Activated CD8-positive, alpha-beta T cell treated with anti-CD3 and anti-CD28 coated beads for 36 hours (primary cell): Measurements from ENCODE around the gene PLA2G4E. TPM values are rescaled to one million over a fixed set of nuclear protein-coding genes. Genes with fewer than 3 reads are reported as not detected.

Experiments used
- ATAC-seq: fragments of 200-7000 bp; cut with Tn5 transposase; one replicate; pipeline ENCODE4 v1.10.0; 2021; ENCODE audit warnings: mild to moderate bottlenecking, moderate library complexity
- CTCF ChIA-PET: fragments of 350-600 bp; sonication (Branson Sonifier 250); formaldehyde crosslinking; loops from one replicate; lab custom pipeline; 2021; ENCODE audit warnings: antibody characterized with exemption; lab: Charles Lee
- POLR2A ChIA-PET: fragments of 350-600 bp; sonication (Branson Sonifier 250); formaldehyde crosslinking; loops from one replicate; lab custom pipeline; 2021; ENCODE audit warnings: antibody characterized with exemption; lab: Charles Lee
- DNase-seq: peaks from one replicate; pipeline ENCODE4 v3.0.0-alpha.2; 2020
- H3K27ac Mint-ChIP-seq: one replicate; pipeline ENCODE4 v1.8.0; 2021; ENCODE audit warnings: mild to moderate bottlenecking, mixed read lengths
- H3K27me3 Mint-ChIP-seq: one replicate; pipeline ENCODE4 v1.8.0; 2021; ENCODE audit warnings: mixed read lengths
- H3K36me3 Mint-ChIP-seq: one replicate; pipeline ENCODE4 v1.8.0; 2021; ENCODE audit warnings: low read depth, mixed read lengths
- H3K4me1 Mint-ChIP-seq: one replicate; pipeline ENCODE4 v1.8.0; 2021; ENCODE audit warnings: low read depth, mixed read lengths
- H3K4me3 Mint-ChIP-seq: one replicate; pipeline ENCODE4 v1.8.0; 2021; ENCODE audit warnings: mild to moderate bottlenecking, moderate library complexity, mixed read lengths
- H3K9me3 Mint-ChIP-seq: one replicate; pipeline ENCODE4 v1.8.0; 2021; ENCODE audit warnings: mixed read lengths
- CTCF ChIP-seq: fragments of 200-600 bp; IDR thresholded peaks from one replicate; pipeline ENCODE4 v1.8.0; 2022; ENCODE audit warnings: antibody characterized with exemption, mild to moderate bottlenecking
- intact Hi-C: fragments of 100-400 bp; cut with micrococcal nuclease; formaldehyde crosslinking; loops from one replicate; pipeline ENCODE4 v1.10.0; 2022
- total RNA-seq, 2 experiments: library from RNA; stranded (reverse); gene quantifications; one replicate each; pipeline ENCODE4 v1.2.3, GENCODE V29; 2021

Gene PLA2G4E
- total RNA-seq, 2 experiments from 2014 or later, result not detected

- ChIA-PET POLR2A (no interaction called here), CTCF (interaction anchor here (1.2 kb wide), 1 partner anchor 23 kb away, joined by 7 read pairs; no protein-coding TSS in a partner anchor)
- H3K27ac Mint-ChIP-seq, result no peak overlapping the region
- DNase-seq, result no peak
- H3K4me1 Mint-ChIP-seq, result peaks cover 9% of the 10 kb centered on the region
- TF ChIP-seq CTCF, result no peak
- no peaks in the 10 kb centered on the region for H3K9me3 Mint-ChIP-seq
- H3K27me3 Mint-ChIP-seq, result no peaks in the 10 kb centered on the region
- ATAC-seq, result no peak
- no peak overlapping the region for H3K4me3 Mint-ChIP-seq
- no peaks in the 10 kb centered on the region for H3K36me3 Mint-ChIP-seq
- intact Hi-C loops, result no loop called here
These were observed 7.8 kb downstream of the PLA2G4E start for GRCh38 chr15:42012928-42013482.

- Mint-ChIP-seq H3K9me3 (no peaks in the 10 kb centered on the region), H3K27me3 (no peaks in the 10 kb centered on the region), H3K4me1 (peaks cover 11% of the 10 kb centered on the region), H3K4me3 (no peak overlapping the region), H3K36me3 (no peaks in the 10 kb centered on the region), H3K27ac (no peak overlapping the region)
- intact Hi-C loops, result no loop called here
- ChIA-PET CTCF (interaction anchor here (1.2 kb wide), 1 partner anchor 23 kb away, joined by 7 read pairs; no protein-coding TSS in a partner anchor), POLR2A (no interaction called here)
- no peak for TF ChIP-seq CTCF
- ATAC-seq, result no peak
- DNase-seq, result no peak
These were observed 8.6 kb downstream of the PLA2G4E start for GRCh38 chr15:42012241-42012640.

GRCh38 chr15:42011074-42011473, 9.8 kb downstream of the PLA2G4E start:
- DNase-seq (no peak), ATAC-seq (no peak)
- Mint-ChIP-seq H3K9me3 (no peaks in the 10 kb centered on the region), H3K27me3 (no peaks in the 10 kb centered on the region), H3K4me1 (peaks cover 11% of the 10 kb centered on the region), H3K27ac (no peak overlapping the region), H3K4me3 (no peak overlapping the region), H3K36me3 (no peaks in the 10 kb centered on the region)
- intact Hi-C loops, result no loop called here
- POLR2A ChIA-PET, result interaction anchor here (0.6 kb wide), 1 partner anchor 27 kb away, joined by 3 read pairs; no protein-coding TSS in a partner anchor
- CTCF ChIA-PET, result no interaction called here
- TF ChIP-seq CTCF, result no peak

- peaks cover 11% of the 10 kb centered on the region for H3K4me1 Mint-ChIP-seq
- no peaks in the 10 kb centered on the region for H3K36me3 Mint-ChIP-seq
- peak; percentile 75 for ATAC-seq
- intact Hi-C loops, result no loop called here
- DNase-seq, result peak; percentile 16
- H3K4me3 Mint-ChIP-seq, result no peak overlapping the region
- H3K27me3 Mint-ChIP-seq, result no peaks in the 10 kb centered on the region
- no peaks in the 10 kb centered on the region for H3K9me3 Mint-ChIP-seq
- no peak for TF ChIP-seq CTCF
- H3K27ac Mint-ChIP-seq, result no peak overlapping the region
- POLR2A ChIA-PET, result no interaction called here
- CTCF ChIA-PET, result no interaction called here
These were observed 10.4 kb downstream of the PLA2G4E start for GRCh38 chr15:42010434-42010833.

- no peak overlapping the region for H3K4me3 Mint-ChIP-seq
- no peaks in the 10 kb centered on the region for H3K27me3 Mint-ChIP-seq
- POLR2A ChIA-PET, result no interaction called here
- no peak for ATAC-seq
- CTCF ChIA-PET, result no interaction called here
- no peaks in the 10 kb centered on the region for H3K36me3 Mint-ChIP-seq
- no peak for TF ChIP-seq CTCF
- H3K4me1 Mint-ChIP-seq, result peaks cover 11% of the 10 kb centered on the region
- H3K27ac Mint-ChIP-seq, result no peak overlapping the region
- no peaks in the 10 kb centered on the region for H3K9me3 Mint-ChIP-seq
- intact Hi-C loops, result no loop called here
- no peak for DNase-seq
These were observed 11.4 kb downstream of the PLA2G4E start for GRCh38 chr15:42009474-42009873.
